Measurements from ENCODE around the gene LIPE.
A peak's percentile ranks its signal among the peaks of the same experiment; 100 is the strongest.

LIPE gene

GRCh38 chr19:42356686-42357085 is 70.5 kb downstream of the LIPE start:
- no peak for TF ChIP-seq CTCF (IDR thresholded peaks at IDR 0.05; ENCODE audit: low read depth, low read length)
- DNase-seq (ENCODE audit: low read depth in 2 of 2), result no peak
- H3K4me3 ChIP-seq (replicated peaks in 1 of 2; ENCODE audit: low read depth in 2 of 2, low read length in 2 of 2), result no peak overlapping the region

- no peak for DNase-seq (ENCODE audit: low read depth in 2 of 2)
- TF ChIP-seq CTCF (IDR thresholded peaks at IDR 0.05; ENCODE audit: low read depth, low read length), result no peak
- no peak overlapping the region for H3K4me3 ChIP-seq (replicated peaks in 1 of 2; ENCODE audit: low read depth in 2 of 2, low read length in 2 of 2)
Measured at GRCh38 chr19:42355896-42356295, 71.3 kb downstream of the LIPE start.

GRCh38 chr19:42353341-42354015 is 73.7 kb downstream of the LIPE start:
- no peak for TF ChIP-seq CTCF (IDR thresholded peaks at IDR 0.05; ENCODE audit: low read depth, low read length)
- H3K4me3 ChIP-seq (replicated peaks in 1 of 2; ENCODE audit: low read depth in 2 of 2, low read length in 2 of 2), result no peak overlapping the region

GRCh38 chr19:42352301-42353259 is 74.6 kb downstream of the LIPE start:
- TF ChIP-seq CTCF (IDR thresholded peaks at IDR 0.05; ENCODE audit: low read depth, low read length), result no peak
- peak; percentile 7 to 10 for DNase-seq (ENCODE audit: low read depth in 2 of 2)
- H3K4me3 ChIP-seq (replicated peaks in 1 of 2; ENCODE audit: low read depth in 2 of 2, low read length in 2 of 2), result no peak overlapping the region

More at GRCh38 chr19:42353341-42354015, 73.7 kb downstream of the LIPE start:
- DNase-seq (ENCODE audit: low read depth in 2 of 2), result no peak
